H1 (cell line): Measurements from ENCODE around the gene RASA1. TPM values are rescaled to one million over a fixed set of nuclear protein-coding genes. Genes with fewer than 3 reads are reported as not detected.

ENCODE experiments used
- CTCF ChIA-PET: fragments of 300-600 bp; sonication (Branson Sonifier 250); formaldehyde crosslinking; loops from one replicate; lab custom pipeline; 2021; ENCODE audit not compliant: partially characterized antibody; lab: Charles Lee
- POLR2A ChIA-PET: fragments of 300-600 bp; sonication (Branson Sonifier 250); formaldehyde crosslinking; loops from one replicate; lab custom pipeline; 2021; ENCODE audit warnings: inconsistent platforms; ENCODE audit not compliant: partially characterized antibody; lab: Charles Lee
- DNase-seq, 2 experiments: peaks; one replicate each; pipeline versions ENCODE4 v3.0.0 to v3.0.0-alpha.2; 2010 to 2022; ENCODE audit warnings: low spot score in 2 of 2, low read depth in 1 of 2, mixed read lengths in 1 of 2
- FAIRE-seq: peaks from 2 replicates; lab custom pipeline; 2011; peaks lifted over from hg19 to GRCh38; lab: Jason Lieb, UNC
- H2AFZ ChIP-seq: 2 replicates; pipeline ENCODE4 v1.8.1; 2012; ENCODE audit warnings: low read length, inconsistent platforms
- H2AK5ac ChIP-seq: 2 replicates; pipeline ENCODE4 v1.6.1; 2013; ENCODE audit warnings: low read depth, low read length
- H2BK120ac ChIP-seq: replicated peaks from 2 replicates; pipeline ENCODE3; 2013; ENCODE audit warnings: low read depth, low read length, inconsistent platforms
- H2BK12ac ChIP-seq: 2 replicates; pipeline ENCODE4 v1.6.1; 2013; ENCODE audit warnings: low read depth, low read length
- H2BK15ac ChIP-seq: 2 replicates; pipeline ENCODE4 v1.6.1; 2013; ENCODE audit warnings: low read length
- H2BK20ac ChIP-seq: 2 replicates; pipeline ENCODE4 v1.6.1; 2013; ENCODE audit warnings: low read length
- H2BK5ac ChIP-seq: 2 replicates; pipeline ENCODE4 v1.6.1; 2013; ENCODE audit warnings: low read depth, low read length
- H3K14ac ChIP-seq: 2 replicates; pipeline ENCODE4 v1.6.1; 2013; ENCODE audit warnings: inconsistent platforms; ENCODE audit not compliant: insufficient read length
- H3K18ac ChIP-seq: 2 replicates; pipeline ENCODE4 v1.6.1; 2013; ENCODE audit warnings: low read length; ENCODE audit errors: extremely low read depth
- H3K23ac ChIP-seq: 2 replicates; pipeline ENCODE4 v1.6.1; 2013; ENCODE audit warnings: inconsistent platforms; ENCODE audit not compliant: insufficient read length
- H3K23me2 ChIP-seq: 2 replicates; pipeline ENCODE4 v1.6.1; 2013; ENCODE audit warnings: low read depth, low read length
- H3K27ac ChIP-seq: 2 replicates; pipeline ENCODE4 v1.6.1; 2011; ENCODE audit warnings: low read depth, low read length, inconsistent platforms
- H3K27me3 ChIP-seq, 4 experiments: replicated peaks in 1 of 4; 1 replicate in 1 of 4; 2 replicates in 3 of 4; pipeline versions ENCODE4 v1.6.1 to v1.8.1; 2011 to 2013; ENCODE audit warnings: low read length in 3 of 4, mild to moderate bottlenecking in 3 of 4, inconsistent platforms in 2 of 4, mixed read lengths in 2 of 4, moderate library complexity in 1 of 4; ENCODE audit not compliant: control insufficient read depth in 3 of 4, insufficient read depth in 3 of 4; ENCODE audit errors: extremely low read depth in 1 of 4
- H3K36me3 ChIP-seq, 4 experiments: 2 replicates each; pipeline versions ENCODE4 v1.6.1 to v1.8.1; 2011 to 2013; ENCODE audit warnings: mild to moderate bottlenecking in 4 of 4, low read length in 3 of 4, moderate library complexity in 2 of 4, control low read depth in 1 of 4, inconsistent platforms in 1 of 4; ENCODE audit not compliant: insufficient read depth in 4 of 4, control insufficient read depth in 2 of 4
- H3K4ac ChIP-seq: replicated peaks from 2 replicates; pipeline ENCODE3; 2013; ENCODE audit warnings: low read length, low read depth, mixed read lengths, inconsistent platforms; ENCODE audit not compliant: insufficient read length
- H3K4me1 ChIP-seq, 4 experiments: replicated peaks in 1 of 4; 1 replicate in 1 of 4; 2 replicates in 3 of 4; pipeline versions ENCODE4 v1.6.1 to v1.8.1; 2011 to 2013; ENCODE audit warnings: low read length in 3 of 4, inconsistent platforms in 2 of 4, mixed read lengths in 1 of 4; ENCODE audit not compliant: insufficient read depth in 4 of 4, control insufficient read depth in 3 of 4
- H3K4me2 ChIP-seq, 2 experiments: 2 replicates each; pipeline versions ENCODE4 v1.6.1 to v1.8.1; 2011 to 2013; ENCODE audit warnings: low read depth in 2 of 2, low read length in 2 of 2, control low read depth in 1 of 2, inconsistent platforms in 1 of 2, mild to moderate bottlenecking in 1 of 2; ENCODE audit not compliant: insufficient read depth in 1 of 2
- H3K4me3 ChIP-seq, 4 experiments: fragments of 200-600, 300-600 bp in 1 of 4; sonication (generic), shearing (Covaris generic), sonication (Bioruptor Twin) in 1 of 4; 2 replicates each; pipeline versions ENCODE4 v1.5.1 to v1.8.1; 2011 to 2016; ENCODE audit warnings: low read length in 4 of 4, low read depth in 3 of 4, control low read depth in 2 of 4, inconsistent platforms in 2 of 4, mild to moderate bottlenecking in 2 of 4, mixed read lengths in 1 of 4, moderate library complexity in 1 of 4; ENCODE audit not compliant: insufficient read depth in 2 of 4; ENCODE audit errors: extremely low read depth in 1 of 4
- H3K56ac ChIP-seq: replicated peaks from 2 replicates; pipeline ENCODE3; 2013; ENCODE audit warnings: low read depth, mild to moderate bottlenecking, mixed read lengths, low read length, inconsistent platforms; ENCODE audit not compliant: insufficient read length
- H3K79me1 ChIP-seq: 2 replicates; pipeline ENCODE4 v1.6.1; 2013; ENCODE audit warnings: low read depth, low read length, control low read depth
- H3K79me2 ChIP-seq, 2 experiments: 2 replicates each; pipeline versions ENCODE4 v1.6.1 to v1.8.1; 2012 to 2013; ENCODE audit warnings: low read length in 2 of 2, mild to moderate bottlenecking in 2 of 2, inconsistent platforms in 1 of 2; ENCODE audit not compliant: insufficient read depth in 2 of 2, control insufficient read depth in 1 of 2
- H3K9ac ChIP-seq, 4 experiments: replicated peaks in 1 of 4; 1 replicate in 1 of 4; 2 replicates in 3 of 4; pipeline versions ENCODE4 v1.6.1 to v1.8.1; 2011 to 2013; ENCODE audit warnings: low read depth in 3 of 4, low read length in 3 of 4, control low read depth in 2 of 4, mild to moderate bottlenecking in 2 of 4, moderate library complexity in 2 of 4, inconsistent platforms in 1 of 4; ENCODE audit errors: extremely low read depth in 1 of 4
- H3K9me3 ChIP-seq, 2 experiments: 2 replicates each; pipeline versions ENCODE4 v1.6.1 to v1.8.1; 2012 to 2013; ENCODE audit warnings: mild to moderate bottlenecking in 2 of 2, moderate library complexity in 2 of 2, control low read depth in 1 of 2, inconsistent platforms in 1 of 2, low read depth in 1 of 2, low read length in 1 of 2, mixed read lengths in 1 of 2; ENCODE audit not compliant: insufficient read depth in 2 of 2
- H4K20me1 ChIP-seq, 2 experiments: replicated peaks in 1 of 2; 2 replicates each; pipeline versions ENCODE3 to v1.8.1; 2011 to 2013; ENCODE audit warnings: inconsistent platforms in 2 of 2, low read length in 2 of 2, mild to moderate bottlenecking in 1 of 2; ENCODE audit not compliant: insufficient read depth in 2 of 2, control insufficient read depth in 1 of 2
- H4K5ac ChIP-seq: 2 replicates; pipeline ENCODE4 v1.6.1; 2013; ENCODE audit warnings: low read length, low read depth, mixed read lengths, inconsistent platforms; ENCODE audit not compliant: insufficient read length
- H4K8ac ChIP-seq: 2 replicates; pipeline ENCODE4 v1.8.0; 2013; ENCODE audit warnings: mild to moderate bottlenecking, moderate library complexity, low read length, inconsistent platforms; ENCODE audit not compliant: insufficient read depth; ENCODE audit errors: extremely low read depth
- H4K91ac ChIP-seq: replicated peaks from 2 replicates; pipeline ENCODE3; 2013; ENCODE audit warnings: low read length, mixed read lengths, inconsistent platforms; ENCODE audit not compliant: insufficient read length
- ASH2L ChIP-seq: fragments of 200-600, 300-600 bp; sonication (generic); IDR thresholded peaks from one replicate; pipeline ENCODE4 v1.7.1; 2017; ENCODE audit warnings: low read length
- CBX8 ChIP-seq: fragments of 300-800, 300-1000 bp; sonication (generic); IDR thresholded peaks from 2 replicates; pipeline ENCODE4 v1.7.1; 2016; ENCODE audit warnings: low read depth, low read length, borderline replicate concordance
- CREB1 ChIP-seq: IDR thresholded peaks from 2 replicates; pipeline ENCODE4 v1.6.1; 2012; ENCODE audit warnings: inconsistent platforms
- EZH2 ChIP-seq: fragments of 200-600 bp; sonication (generic); IDR thresholded peaks from 2 replicates; pipeline ENCODE4 v1.7.1; 2012; ENCODE audit warnings: low read depth, mild to moderate bottlenecking, moderate library complexity, low read length, inconsistent platforms; ENCODE audit not compliant: severe bottlenecking
- GTF2F1 ChIP-seq: IDR thresholded peaks from 2 replicates; pipeline ENCODE4 v1.6.1; 2012; ENCODE audit warnings: low read depth, low read length, improper control_type of control experiment, borderline replicate concordance
- NRF1 ChIP-seq: IDR thresholded peaks from 2 replicates; pipeline ENCODE4 v1.6.1; 2011; ENCODE audit warnings: mild to moderate bottlenecking, low read depth, low read length, improper control_type of control experiment
- RAD21 ChIP-seq, 2 experiments: IDR thresholded peaks in 1 of 2; conservative IDR thresholded peaks in 1 of 2; 2 replicates each; pipeline ENCODE4 v1.6.1; 2011; ENCODE audit warnings: low read depth in 2 of 2, low read length in 2 of 2, improper control_type of control experiment in 1 of 2, inconsistent platforms in 1 of 2, mild to moderate bottlenecking in 1 of 2, moderate library complexity in 1 of 2
- TAF7 ChIP-seq: optimal IDR thresholded peaks from 2 replicates; pipeline ENCODE3; 2011; ENCODE audit warnings: low read depth, mild to moderate bottlenecking, inconsistent platforms, low read length, moderate library complexity, borderline replicate concordance
- TBP ChIP-seq: IDR thresholded peaks from 2 replicates; pipeline ENCODE4 v1.6.1; 2011; ENCODE audit warnings: low read depth, low read length, improper control_type of control experiment
- WGBS, 2 experiments: shearing (Covaris generic) in 1 of 2; methylation state at CpG; one replicate each; pipeline versions ENCODE4 v1.1.6 to v1.1.7; 2013 to 2015; ENCODE audit warnings: low lambda C conversion rate in 2 of 2, mixed read lengths in 2 of 2, inconsistent platforms in 1 of 2, low coverage in 1 of 2, missing lambda C conversion rate in 1 of 2; ENCODE audit not compliant: insufficient replicate concordance in 2 of 2, insufficient coverage in 1 of 2, insufficient read length in 1 of 2; ENCODE audit errors: extremely low coverage in 1 of 2, missing lambda C conversion rate in 1 of 2; 5-methylcytosine and 5-hydroxymethylcytosine counted together
- polyA plus RNA-seq, 7 experiments: library from polyadenylated mRNA; depleted of rRNA in 3 of 7; stranded (reverse) in 5 of 7; unstranded in 2 of 7; fragments of >200 nt in 5 of 7; fragments of 200-250 nt in 2 of 7; gene quantifications; 1 replicate in 5 of 7; 2 replicates in 1 of 7; 4 replicates in 1 of 7; pipeline versions ENCODE4 v1.2.1 to v1.2.3, GENCODE V29; 2011 to 2013; ENCODE audit warnings: missing spikeins in 2 of 7, mixed read lengths in 2 of 7
- total RNA-seq: library from RNA; stranded (reverse); fragmentation: NEBNext Ultra II Directional; extraction: Animal tissue kit (Norgen Biotek cat#: 25700); gene quantifications from 2 replicates; pipeline ENCODE4 v1.2.1, GENCODE V29; 2021
- TF ChIP-seq, protein P1 (sequence below): IDR thresholded peaks from 2 replicates; pipeline ENCODE4 v1.6.1; 2011; ENCODE audit warnings: low read length, improper control_type of control experiment
- TF ChIP-seq, protein P2 (sequence below): IDR thresholded peaks from 2 replicates; pipeline ENCODE4 v1.6.1; 2012; ENCODE audit warnings: inconsistent platforms

RASA1 gene
- total and polyA plus RNA-seq, 2 of the 8 experiments (the other 6 are each of a cell fraction or from before 2014, with no cell fraction given): 15.9 to 33.8 TPM

DNA sequence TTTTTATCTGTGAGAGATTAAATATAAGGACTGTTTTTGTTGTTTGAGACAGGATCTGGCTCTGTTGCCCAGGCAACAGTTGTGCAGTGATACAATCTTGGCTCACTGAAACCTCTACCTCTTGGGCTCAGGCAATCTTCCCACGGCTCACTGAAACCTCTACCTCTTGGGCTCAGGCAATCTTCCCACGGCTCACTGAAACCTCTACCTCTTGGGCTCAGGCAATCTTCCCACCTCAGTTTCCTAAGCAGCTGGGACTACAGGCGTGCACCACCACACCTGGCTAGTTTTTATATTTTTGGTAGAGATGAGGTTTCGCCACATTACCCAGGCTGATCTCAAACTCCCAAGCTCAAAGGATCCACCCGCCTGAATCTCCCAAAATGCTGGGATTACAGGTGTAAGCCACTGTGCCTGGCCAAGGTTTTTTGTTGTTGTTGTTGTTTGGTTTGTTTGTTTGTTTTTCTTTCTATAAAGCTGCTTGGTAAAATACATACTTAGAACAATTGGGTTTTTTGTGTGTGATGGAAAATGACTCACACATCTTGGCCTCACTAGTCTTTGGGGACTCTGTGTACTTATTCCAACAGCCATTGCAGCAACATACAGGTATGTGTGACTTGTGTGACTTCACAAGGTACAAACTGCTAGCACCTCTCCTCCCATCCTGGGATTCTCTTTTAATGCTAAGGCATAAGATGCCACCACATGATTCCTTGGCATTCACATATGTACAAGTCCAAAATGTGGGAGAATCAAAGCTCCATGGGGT lies 36.5 kb upstream of the RASA1 start:
- Histone ChIP-seq H3K36me3 (no peaks in the 10 kb centered on the region), H3K79me1 (no peaks in the 10 kb centered on the region), H3K14ac (no peak overlapping the region), H3K9ac (no peak overlapping the region), H4K91ac (no peak overlapping the region), H3K18ac (no peak overlapping the region), H2BK5ac (no peak overlapping the region), H3K27me3 (no peaks in the 10 kb centered on the region), H3K56ac (no peak overlapping the region), H3K4me3 (no peak overlapping the region), H2AK5ac (no peak overlapping the region), H3K23ac (no peak overlapping the region), H3K4ac (no peak overlapping the region), H3K4me2 (no peak overlapping the region), H4K5ac (no peak overlapping the region), H4K8ac (no peak overlapping the region), H2BK120ac (no peak overlapping the region), H3K4me1 (no peaks in the 10 kb centered on the region), H4K20me1 (no peaks in the 10 kb centered on the region), H3K9me3 (no peaks in the 10 kb centered on the region), H2BK15ac (no peak overlapping the region), H3K27ac (no peak overlapping the region), H2AFZ (no peak overlapping the region), H3K79me2 (no peaks in the 10 kb centered on the region), H3K23me2 (no peaks in the 10 kb centered on the region), H2BK20ac (no peak overlapping the region), H2BK12ac (no peak overlapping the region)
- ChIA-PET CTCF (no interaction called here), POLR2A (no interaction called here)
- FAIRE-seq (no peak), DNase-seq (no peak)
- 94% methylated on average over 5 of the region's 5 CpGs; no CpG with 5 or more reads in 1 of the 2 experiments for WGBS, 2 experiments
- TF ChIP-seq RAD21 (IDR thresholded peaks at IDR 0.05 in 1 of 2, conservative IDR thresholded peaks at IDR 0.05 in 1 of 2; ENCODE audit: low read depth in 2 of 2, low read length in 2 of 2) (no peak), CREB1 (no peak), EZH2 (no peak), ASH2L (no peak), CBX8 (no peak), GTF2F1 (no peak), TBP (no peak), NRF1 (no peak), TAF7 (no peak)
- TF ChIP-seq, protein P1, sequence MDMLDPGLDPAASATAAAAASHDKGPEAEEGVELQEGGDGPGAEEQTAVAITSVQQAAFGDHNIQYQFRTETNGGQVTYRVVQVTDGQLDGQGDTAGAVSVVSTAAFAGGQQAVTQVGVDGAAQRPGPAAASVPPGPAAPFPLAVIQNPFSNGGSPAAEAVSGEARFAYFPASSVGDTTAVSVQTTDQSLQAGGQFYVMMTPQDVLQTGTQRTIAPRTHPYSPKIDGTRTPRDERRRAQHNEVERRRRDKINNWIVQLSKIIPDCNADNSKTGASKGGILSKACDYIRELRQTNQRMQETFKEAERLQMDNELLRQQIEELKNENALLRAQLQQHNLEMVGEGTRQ: no peak
- TF ChIP-seq, protein P2, sequence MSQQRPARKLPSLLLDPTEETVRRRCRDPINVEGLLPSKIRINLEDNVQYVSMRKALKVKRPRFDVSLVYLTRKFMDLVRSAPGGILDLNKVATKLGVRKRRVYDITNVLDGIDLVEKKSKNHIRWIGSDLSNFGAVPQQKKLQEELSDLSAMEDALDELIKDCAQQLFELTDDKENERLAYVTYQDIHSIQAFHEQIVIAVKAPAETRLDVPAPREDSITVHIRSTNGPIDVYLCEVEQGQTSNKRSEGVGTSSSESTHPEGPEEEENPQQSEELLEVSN: no peak
